ENCODE results near the gene LRRFIP2.
A peak's percentile ranks its signal among the peaks of the same experiment; 100 is the strongest.
"Not testable (repeated sequence)": the region's sequence is repeated elsewhere in the genome, so short reads cannot be mapped to it uniquely, and the experiment has no call there.

Gene LRRFIP2

GRCh38 chr3:37058117-37058516, 116.3 kb downstream of the LRRFIP2 start:
- no peak for DNase-seq (ENCODE audit: low spot score)

DNA sequence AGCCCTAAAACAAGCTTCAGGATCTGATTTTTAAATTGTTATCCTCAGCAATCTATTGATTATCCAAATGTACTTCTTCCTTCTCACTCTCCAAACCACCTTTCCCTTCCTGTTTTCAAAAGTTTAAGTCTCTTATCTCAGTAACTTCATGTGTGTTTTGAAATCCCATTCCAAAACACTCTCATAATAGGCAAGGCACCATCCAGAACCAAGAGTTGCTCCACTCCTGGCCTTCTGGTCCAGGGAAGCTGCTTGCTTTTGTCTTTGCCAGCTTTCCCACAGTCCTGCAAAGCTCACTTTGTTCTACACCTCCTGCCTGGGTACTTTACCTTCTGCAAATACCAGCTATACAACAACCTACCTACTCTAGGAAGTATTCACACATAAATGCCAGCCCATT, 117.6 kb downstream of the LRRFIP2 start:
- no peak for DNase-seq (ENCODE audit: low spot score)

- not testable (repeated sequence) for DNase-seq (ENCODE audit: low spot score)
Observed at GRCh38 chr3:37055077-37055476, 119.3 kb downstream of the LRRFIP2 start.

DNA sequence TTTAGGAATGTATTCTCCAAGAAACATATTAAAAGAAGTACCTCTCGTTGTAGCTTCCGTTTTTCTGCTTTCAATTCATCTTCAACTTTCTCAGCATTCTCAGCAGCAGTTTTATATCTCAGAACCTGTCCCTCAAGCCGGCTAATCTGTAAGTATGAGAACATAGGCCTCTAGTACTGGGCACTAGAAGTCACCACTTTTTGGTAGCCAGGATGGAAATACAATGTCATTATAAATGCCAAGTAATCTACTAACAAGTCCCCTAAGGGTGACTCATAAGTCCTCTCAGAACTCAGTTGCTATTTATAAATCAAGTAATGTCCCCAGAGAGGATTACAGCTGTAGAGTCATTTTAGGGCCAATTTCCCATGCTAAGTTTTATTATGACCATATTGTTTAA, 120.0 kb downstream of the LRRFIP2 start:
- DNase-seq (ENCODE audit: low spot score) = peak; percentile 45

DNA sequence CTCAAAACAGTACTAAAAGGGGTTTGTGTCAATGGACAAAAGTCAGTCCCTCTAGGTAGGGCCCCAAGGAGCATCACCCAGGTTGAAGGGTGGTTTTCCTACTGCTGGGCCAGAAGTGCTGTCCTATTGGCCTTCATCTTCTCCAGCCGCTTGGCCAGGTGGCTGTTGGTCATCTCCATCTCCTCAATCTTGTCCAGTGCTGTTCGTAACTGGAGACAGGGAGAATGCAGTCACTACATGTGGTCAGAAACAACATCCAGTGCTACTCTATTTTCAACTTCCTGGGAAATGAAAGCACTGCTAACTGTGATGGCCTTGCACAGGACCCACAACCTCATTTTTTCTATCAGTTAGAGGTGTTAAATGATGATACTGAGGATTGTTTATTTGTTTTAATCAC, 120.6 kb downstream of the LRRFIP2 start:
- DNase-seq (ENCODE audit: low spot score) = no peak

- DNase-seq (ENCODE audit: low spot score) = no peak
Observed at GRCh38 chr3:37053337-37053736, 121.0 kb downstream of the LRRFIP2 start.

GRCh38 chr3:37052860-37053259, 121.5 kb downstream of the LRRFIP2 start:
- no peak for DNase-seq (ENCODE audit: low spot score)

- DNase-seq (ENCODE audit: low spot score) = no peak
Observed at GRCh38 chr3:37050282-37050681, 124.1 kb downstream of the LRRFIP2 start.

- not testable (repeated sequence) for DNase-seq (ENCODE audit: low spot score)
Observed at GRCh38 chr3:37042712-37043111, 131.7 kb downstream of the LRRFIP2 start.

DNA sequence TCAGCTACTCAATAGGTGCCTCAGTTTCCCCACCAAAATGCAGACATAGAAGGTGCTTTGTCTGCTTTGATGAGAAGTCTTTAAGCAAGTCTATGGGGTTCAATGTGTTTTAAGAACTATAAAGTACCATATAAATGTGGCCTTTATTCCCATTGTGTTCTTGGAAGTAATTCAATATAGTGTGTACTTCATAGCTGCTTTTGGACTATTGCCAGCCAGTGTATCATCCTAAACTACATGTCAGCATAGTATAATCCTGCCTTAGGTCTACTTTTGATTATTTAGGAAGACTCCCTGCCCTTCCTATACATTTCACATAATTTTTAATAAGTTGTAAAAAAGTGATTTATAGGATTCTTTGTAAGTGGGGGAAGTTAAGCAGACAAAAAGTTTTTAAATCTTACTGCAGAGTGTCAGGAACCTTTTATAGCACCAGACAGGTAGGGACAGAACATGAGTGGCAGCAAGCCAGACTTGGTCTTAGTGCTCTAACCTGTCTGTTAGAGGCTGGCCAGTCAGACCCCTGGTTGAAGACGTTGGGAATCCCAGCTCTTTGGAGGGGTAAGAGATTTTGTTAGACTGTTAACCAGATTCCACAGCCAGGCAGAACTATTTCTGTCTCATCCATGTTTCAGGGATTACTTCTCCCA, 132.7 kb downstream of the LRRFIP2 start:
- DNase-seq (ENCODE audit: low spot score) = no peak

GRCh38 chr3:37040231-37040630, 134.2 kb downstream of the LRRFIP2 start:
- no peak for DNase-seq (ENCODE audit: low spot score)

DNA sequence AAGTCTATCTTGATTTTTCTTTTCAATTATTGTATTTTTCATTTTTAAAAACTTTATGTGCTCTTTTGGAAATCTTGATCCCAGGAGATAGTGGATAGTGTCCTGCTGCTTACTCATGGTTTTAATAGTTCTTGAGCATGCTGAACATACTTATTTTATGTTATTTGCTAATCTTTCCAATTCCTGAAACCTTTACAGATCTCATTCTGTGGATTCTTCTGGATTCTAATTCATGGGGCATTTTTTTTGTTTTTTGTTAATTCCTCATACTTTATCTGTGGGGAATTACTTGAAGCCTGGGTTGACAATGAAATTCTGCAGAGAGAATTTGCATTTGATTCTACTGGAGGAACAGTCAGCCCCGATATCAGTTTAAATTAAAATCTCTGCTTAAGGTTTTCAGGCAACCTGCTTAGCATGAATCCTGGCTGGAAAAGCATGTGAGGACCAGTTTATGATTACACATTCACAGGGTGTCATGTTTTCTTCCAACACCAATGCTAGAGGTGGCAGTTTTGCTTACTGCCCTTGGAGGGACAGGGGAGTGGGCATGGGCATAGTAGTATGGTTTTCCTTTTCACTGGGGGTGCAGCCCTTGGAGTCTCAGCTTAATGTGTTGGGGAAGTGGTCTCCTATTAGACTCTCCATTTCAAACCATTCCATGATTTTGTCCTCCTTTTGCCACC, 135.1 kb downstream of the LRRFIP2 start:
- DNase-seq (ENCODE audit: low spot score) = no peak

DNA sequence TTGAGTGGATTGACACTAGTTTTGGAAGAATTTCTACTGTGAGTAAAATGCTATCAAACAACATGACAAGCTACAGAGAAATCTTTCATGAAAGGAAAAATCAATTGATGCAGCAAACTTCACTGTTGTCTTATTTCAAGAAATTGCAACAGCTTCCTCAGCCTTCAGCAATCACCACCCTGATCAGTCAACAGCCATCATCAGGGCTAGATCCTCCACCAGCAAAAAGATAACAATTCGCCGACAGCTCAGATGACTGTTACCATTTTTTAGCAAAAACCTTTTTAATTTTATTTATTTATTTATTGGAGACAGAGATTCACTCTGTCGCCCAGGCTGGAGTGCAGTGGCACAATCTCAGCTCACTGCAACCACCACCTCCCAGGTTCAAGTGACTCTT, 137.0 kb downstream of the LRRFIP2 start:
- DNase-seq (ENCODE audit: low spot score) = no peak

DNA sequence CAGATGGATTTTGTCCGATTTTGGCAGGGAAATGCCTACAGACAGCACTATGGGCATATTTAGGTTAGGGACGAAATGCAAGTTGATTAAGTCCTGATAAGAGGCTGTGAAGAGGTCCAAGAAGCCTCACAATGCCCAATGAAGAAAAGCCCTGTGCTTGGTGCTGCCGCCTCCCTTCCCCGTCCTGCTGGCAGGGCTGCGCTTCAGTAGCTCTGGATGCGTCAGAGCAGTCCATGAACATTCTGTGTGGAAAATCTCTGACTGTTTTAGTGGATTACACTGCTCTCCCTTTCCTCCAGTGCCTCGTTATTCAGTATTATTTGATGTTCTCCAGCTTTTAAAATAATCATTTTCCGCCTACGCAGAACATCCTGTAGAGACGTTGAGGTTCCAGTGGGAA, 141.4 kb downstream of the LRRFIP2 start:
- DNase-seq (ENCODE audit: low spot score) = no peak

- no peak for DNase-seq (ENCODE audit: low spot score)
Observed at GRCh38 chr3:37031096-37031682, 143.2 kb downstream of the LRRFIP2 start.

- DNase-seq (ENCODE audit: low spot score) = no peak
Observed at GRCh38 chr3:37030588-37030987, 143.8 kb downstream of the LRRFIP2 start.

DNA sequence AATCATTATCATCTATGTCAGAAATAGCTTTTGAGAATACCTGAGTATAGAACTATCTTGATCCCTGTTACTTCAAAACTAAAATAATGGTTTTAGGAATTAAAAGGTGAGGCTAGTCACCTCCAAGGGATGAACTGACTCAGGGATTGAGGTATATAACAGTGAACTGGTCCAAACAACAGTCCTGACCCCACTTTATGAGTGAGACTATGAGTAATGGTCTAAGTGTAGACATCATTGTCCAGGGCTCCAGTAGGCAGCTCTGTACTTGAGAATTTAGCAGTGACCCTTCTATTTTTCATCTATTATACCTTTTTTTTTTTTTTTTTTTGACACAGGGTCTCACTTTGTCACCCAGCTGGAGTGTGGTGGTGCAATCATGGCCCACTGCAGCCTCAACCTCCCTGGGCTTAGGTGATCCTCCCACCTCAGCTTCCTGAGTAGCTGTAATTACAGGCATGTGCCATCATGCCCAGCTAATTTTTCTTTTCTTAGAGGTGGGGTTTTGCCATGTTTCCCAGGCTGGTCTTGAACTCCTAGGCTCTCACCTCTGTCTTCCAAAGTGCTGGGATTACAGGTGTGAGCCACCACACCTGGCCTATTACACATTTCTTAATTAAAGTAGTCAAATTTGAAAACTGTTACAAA, 144.7 kb downstream of the LRRFIP2 start:
- no peak for DNase-seq (ENCODE audit: low spot score)

GRCh38 chr3:37029111-37029510, 145.3 kb downstream of the LRRFIP2 start:
- no peak for DNase-seq (ENCODE audit: low spot score)

DNA sequence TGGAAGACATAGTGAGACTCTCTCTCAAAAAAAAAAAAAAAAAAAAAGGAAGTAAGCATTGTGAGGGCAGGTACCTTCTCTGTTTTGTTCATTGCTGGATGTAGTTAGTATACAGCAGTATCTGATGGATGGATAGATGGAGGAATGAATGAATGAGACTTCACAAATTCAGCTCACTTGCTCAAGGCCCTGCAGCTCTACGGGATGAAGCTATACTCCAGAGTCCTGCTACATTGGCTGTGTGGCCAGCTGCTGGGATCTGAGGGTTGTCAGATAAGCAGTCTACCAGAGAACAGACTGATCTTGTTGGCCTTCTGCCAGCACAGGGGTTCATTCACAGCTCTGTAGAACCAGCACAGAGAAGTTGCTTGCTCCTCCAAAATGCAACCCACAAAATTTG, 146.1 kb downstream of the LRRFIP2 start:
- no peak for DNase-seq (ENCODE audit: low spot score)

GRCh38 chr3:37026851-37027250, 147.5 kb downstream of the LRRFIP2 start:
- no peak for DNase-seq (ENCODE audit: low spot score)

DNA sequence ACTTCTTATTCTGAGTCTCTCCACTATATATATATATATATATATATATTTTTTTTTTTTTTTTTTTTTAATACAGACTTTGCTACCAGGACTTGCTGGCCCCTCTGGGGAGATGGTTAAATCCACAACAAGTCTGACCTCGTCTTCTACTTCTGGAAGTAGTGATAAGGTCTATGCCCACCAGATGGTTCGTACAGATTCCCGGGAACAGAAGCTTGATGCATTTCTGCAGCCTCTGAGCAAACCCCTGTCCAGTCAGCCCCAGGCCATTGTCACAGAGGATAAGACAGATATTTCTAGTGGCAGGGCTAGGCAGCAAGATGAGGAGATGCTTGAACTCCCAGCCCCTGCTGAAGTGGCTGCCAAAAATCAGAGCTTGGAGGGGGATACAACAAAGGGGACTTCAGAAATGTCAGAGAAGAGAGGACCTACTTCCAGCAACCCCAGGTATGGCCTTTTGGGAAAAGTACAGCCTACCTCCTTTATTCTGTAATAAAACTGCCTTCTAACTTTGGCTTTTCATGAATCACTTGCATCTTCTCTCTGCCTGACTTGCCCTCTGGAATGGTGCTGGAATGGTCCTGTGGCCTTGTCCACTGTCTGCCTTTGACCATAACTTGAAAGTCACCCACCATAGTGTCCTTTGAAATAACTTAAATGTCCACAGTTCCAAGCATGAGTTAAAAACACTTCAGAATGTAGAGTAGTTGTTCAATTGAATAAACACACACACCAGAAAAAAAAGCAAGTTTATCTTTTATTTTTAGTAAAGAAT, 148.6 kb downstream of the LRRFIP2 start:
- no peak for DNase-seq (ENCODE audit: low spot score)

- peak; percentile 55 for DNase-seq (ENCODE audit: low spot score)
Observed at GRCh38 chr3:37024820-37025405, 149.5 kb downstream of the LRRFIP2 start.
